WERI-Rb-1 (cell line): ENCODE measurements around the gene EVL.
A peak's percentile ranks its signal among the peaks of the same experiment; 100 is the strongest.

Experiments
- DNase-seq: peaks from one replicate; pipeline ENCODE4 v3.0.0-alpha.2; 2020
- H3K27ac ChIP-seq: fragments of 250-450 bp; sonication (Bioruptor Pico); 2 replicates; pipeline ENCODE4 v1.5.1; 2020; ENCODE audit warnings: mild to moderate bottlenecking, moderate library complexity
- H3K27me3 ChIP-seq: fragments of 250-450 bp; sonication (Bioruptor Pico); 2 replicates; pipeline ENCODE4 v1.5.1; 2021; ENCODE audit warnings: mild to moderate bottlenecking, low read depth, moderate library complexity; ENCODE audit not compliant: insufficient read depth, severe bottlenecking
- H3K36me3 ChIP-seq: fragments of 250-450 bp; sonication (Bioruptor Pico); 2 replicates; pipeline ENCODE4 v1.5.1; 2020; ENCODE audit warnings: mild to moderate bottlenecking, moderate library complexity
- H3K4me3 ChIP-seq: 2 replicates; pipeline ENCODE4 v1.5.1; 2011; ENCODE audit warnings: low read depth, mild to moderate bottlenecking, control low read depth, low read length
- H3K9me3 ChIP-seq: fragments of 250-450 bp; sonication (Bioruptor Pico); 2 replicates; pipeline ENCODE4 v1.5.1; 2021; ENCODE audit warnings: mild to moderate bottlenecking, moderate library complexity; ENCODE audit not compliant: severe bottlenecking
- CTCF ChIP-seq: IDR thresholded peaks from 2 replicates; pipeline ENCODE4 v1.5.1; 2011; ENCODE audit warnings: low read depth, mild to moderate bottlenecking, control low read depth, inconsistent platforms, low read length

Gene EVL

GRCh38 chr14:100075681-100076080 is 10.5 kb downstream of the EVL start:
- no peak for TF ChIP-seq CTCF
- Histone ChIP-seq H3K27ac (peak overlapping the region; percentile 40; the same call in 1 of the 2 replicates), H3K36me3 (no peaks in the 10 kb centered on the region), H3K27me3 (no peaks in the 10 kb centered on the region), H3K9me3 (no peaks in the 10 kb centered on the region), H3K4me3 (no peak overlapping the region)
- no peak for DNase-seq

GRCh38 chr14:100076133-100076532 is 10.9 kb downstream of the EVL start:
- Histone ChIP-seq H3K27me3 (no peaks in the 10 kb centered on the region), H3K4me3 (no peak overlapping the region), H3K27ac (peak overlapping the region; percentile 40), H3K36me3 (no peaks in the 10 kb centered on the region), H3K9me3 (no peaks in the 10 kb centered on the region)
- peak; percentile 22 for DNase-seq
- peak; percentile 35 for TF ChIP-seq CTCF

- Histone ChIP-seq H3K9me3 (no peaks in the 10 kb centered on the region), H3K27me3 (no peaks in the 10 kb centered on the region), H3K27ac (peak overlapping the region; percentile 40), H3K4me3 (no peak overlapping the region), H3K36me3 (no peaks in the 10 kb centered on the region)
- TF ChIP-seq CTCF = no peak
- peak; percentile 63 for DNase-seq
Measured at GRCh38 chr14:100076606-100077005, 11.4 kb downstream of the EVL start.

- no peak overlapping the region for H3K4me3 ChIP-seq
- no peak for DNase-seq
- no peaks in the 10 kb centered on the region for H3K36me3 ChIP-seq
- H3K27me3 ChIP-seq = no peaks in the 10 kb centered on the region
- H3K27ac ChIP-seq = no peak overlapping the region
- H3K9me3 ChIP-seq = no peaks in the 10 kb centered on the region
- no peak for TF ChIP-seq CTCF
Measured at GRCh38 chr14:100077441-100077840, 12.2 kb downstream of the EVL start.

GRCh38 chr14:100078216-100078803 is 13.1 kb downstream of the EVL start:
- no peaks in the 10 kb centered on the region for H3K36me3 ChIP-seq
- no peak overlapping the region for H3K27ac ChIP-seq

More at GRCh38 chr14:100078216-100078803, 13.1 kb downstream of the EVL start:
- DNase-seq = no peak
- H3K4me3 ChIP-seq = no peak overlapping the region
- TF ChIP-seq CTCF = no peak
- no peaks in the 10 kb centered on the region for H3K27me3 ChIP-seq
- H3K9me3 ChIP-seq = no peaks in the 10 kb centered on the region
